Parietal lobe (tissue), 1 donor: ENCODE data around the gene PLPP7. TPM values are rescaled to one million over a fixed set of nuclear protein-coding genes. Genes with fewer than 3 reads are reported as not detected.

Experiments
- total RNA-seq: library from RNA; depleted of rRNA; stranded (reverse); fragments of >200 nt; gene quantifications from one replicate; pipeline ENCODE4 v1.2.3, GENCODE V29; 2014

The PLPP7 gene
- 7.2 TPM for total RNA-seq

GRCh38 chr9:131289301-131290035, at the start of gene PLPP7:
PLPP7 (plus strand) TSS chr9:131289723; CDS start chr9:131289998, 275 bp downstream.

GRCh38 chr9:131276094-131276888, 13.2 kb upstream of the PLPP7 start, which contains the start of gene FAM78A:
FAM78A (minus strand) TSS chr9:131276510; CDS start chr9:131276179, 331 bp downstream.

Other genes starting within 250 kb of the PLPP7 start
- 21.0 TPM for gene AIF1L, start 193.2 kb upstream of the PLPP7 start, total RNA-seq
- 46.0 TPM for gene NUP214, start 164.1 kb upstream of the PLPP7 start, total RNA-seq
- gene FAM78A, start 13.2 kb upstream of the PLPP7 start, total RNA-seq = 1.9 TPM
- 321 TPM for gene PRRC2B, start 104.4 kb downstream of the PLPP7 start, total RNA-seq
- 66.7 TPM for gene POMT1, start 213.2 kb downstream of the PLPP7 start, total RNA-seq
- gene UCK1, start 241.5 kb downstream of the PLPP7 start, total RNA-seq = 21.9 TPM